ENCODE data around the gene OTOG. TPM values are rescaled to one million over a fixed set of nuclear protein-coding genes. Genes with fewer than 3 reads are reported as not detected.
"Not testable (repeated sequence)": the region's sequence is repeated elsewhere in the genome, so short reads cannot be mapped to it uniquely, and the experiment has no call there.

OTOG gene
- total and polyA plus RNA-seq, 2 donors (not counting 3 experiments of a cell fraction or from before 2014, with no cell fraction given): not detected

DNA sequence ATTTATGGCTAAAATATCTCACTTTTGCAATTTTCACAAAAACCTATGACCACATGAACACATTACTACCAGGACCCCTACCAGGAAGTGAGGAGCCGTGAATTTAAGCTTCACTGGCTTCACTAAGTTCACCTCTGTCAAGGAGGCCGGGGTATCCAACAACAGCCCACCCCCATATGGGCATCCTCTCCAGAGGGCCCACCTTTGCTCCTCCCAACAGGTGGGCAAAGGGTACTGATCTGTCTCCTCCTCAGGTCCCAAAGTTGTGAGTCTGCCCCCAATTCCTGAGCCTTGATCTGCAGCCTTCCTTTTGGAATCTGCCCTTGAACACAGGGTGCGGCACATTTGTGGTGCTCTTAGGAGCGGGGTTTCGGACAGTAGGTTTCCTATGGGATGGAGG is 66.9 kb downstream of the OTOG start:
- TF ChIP-seq JUN (IDR thresholded peaks at IDR 0.05; ENCODE audit: borderline replicate concordance, insufficient read depth, insufficient read length, low read depth) (no peak), FOS (IDR thresholded peaks at IDR 0.05; ENCODE audit: borderline replicate concordance, insufficient read depth, low read length) (no peak), POLR2AphosphoS5 (IDR thresholded peaks at IDR 0.05; ENCODE audit: insufficient read depth, low read depth, low read length) (no peak), EZH2 (IDR thresholded peaks at IDR 0.05; ENCODE audit: borderline replicate concordance, low read depth, low read length, severe bottlenecking) (no peak), MYC (IDR thresholded peaks at IDR 0.05; ENCODE audit: low read depth, low read length) (no peak)
- TF ChIP-seq, protein P1, sequence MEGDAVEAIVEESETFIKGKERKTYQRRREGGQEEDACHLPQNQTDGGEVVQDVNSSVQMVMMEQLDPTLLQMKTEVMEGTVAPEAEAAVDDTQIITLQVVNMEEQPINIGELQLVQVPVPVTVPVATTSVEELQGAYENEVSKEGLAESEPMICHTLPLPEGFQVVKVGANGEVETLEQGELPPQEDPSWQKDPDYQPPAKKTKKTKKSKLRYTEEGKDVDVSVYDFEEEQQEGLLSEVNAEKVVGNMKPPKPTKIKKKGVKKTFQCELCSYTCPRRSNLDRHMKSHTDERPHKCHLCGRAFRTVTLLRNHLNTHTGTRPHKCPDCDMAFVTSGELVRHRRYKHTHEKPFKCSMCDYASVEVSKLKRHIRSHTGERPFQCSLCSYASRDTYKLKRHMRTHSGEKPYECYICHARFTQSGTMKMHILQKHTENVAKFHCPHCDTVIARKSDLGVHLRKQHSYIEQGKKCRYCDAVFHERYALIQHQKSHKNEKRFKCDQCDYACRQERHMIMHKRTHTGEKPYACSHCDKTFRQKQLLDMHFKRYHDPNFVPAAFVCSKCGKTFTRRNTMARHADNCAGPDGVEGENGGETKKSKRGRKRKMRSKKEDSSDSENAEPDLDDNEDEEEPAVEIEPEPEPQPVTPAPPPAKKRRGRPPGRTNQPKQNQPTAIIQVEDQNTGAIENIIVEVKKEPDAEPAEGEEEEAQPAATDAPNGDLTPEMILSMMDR (IDR thresholded peaks at IDR 0.05; ENCODE audit: extremely low read depth in 1 of 2, insufficient read depth in 1 of 2, low read depth in 1 of 2, low read length in 2 of 2): no peak
- TF ChIP-seq, protein P2, sequence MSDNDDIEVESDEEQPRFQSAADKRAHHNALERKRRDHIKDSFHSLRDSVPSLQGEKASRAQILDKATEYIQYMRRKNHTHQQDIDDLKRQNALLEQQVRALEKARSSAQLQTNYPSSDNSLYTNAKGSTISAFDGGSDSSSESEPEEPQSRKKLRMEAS (IDR thresholded peaks at IDR 0.05; ENCODE audit: insufficient read depth, insufficient read length): no peak
- Histone ChIP-seq H4K20me1 (replicated peaks; ENCODE audit: control insufficient read depth, extremely low read depth, insufficient read depth, low read length) (no peaks in the 10 kb centered on the region), H3K79me2 (ENCODE audit: control insufficient read depth, insufficient read depth, low read length) (no peaks in the 10 kb centered on the region), H3K9ac (replicated peaks; ENCODE audit: extremely low read depth, insufficient read depth, low read length) (no peak overlapping the region), H3K4me2 (ENCODE audit: insufficient read depth, low read length) (no peak overlapping the region), H3K9me1 (replicated peaks; ENCODE audit: control insufficient read depth, extremely low read depth, insufficient read depth, low read length) (no peaks in the 10 kb centered on the region), H3K9me3 (replicated peaks; ENCODE audit: control insufficient read depth, insufficient read depth, low read length) (no peaks in the 10 kb centered on the region), H3K4me3 (replicated peaks in 1 of 3; ENCODE audit: insufficient read depth in 1 of 3, low read depth in 1 of 3, low read length in 3 of 3) (no peak overlapping the region), H3K27ac (ENCODE audit: insufficient read depth, low read depth, low read length) (no peak overlapping the region), H3K27me3 (ENCODE audit: control insufficient read depth in 2 of 2, insufficient read depth in 2 of 2, low read length in 2 of 2) (peaks cover 0 to 5% of the 10 kb centered on the region in 2 experiments), H3K4me1 (ENCODE audit: control insufficient read depth, extremely low read depth, insufficient read depth, low read length) (no peaks in the 10 kb centered on the region), H3K36me3 (ENCODE audit: control insufficient read depth in 2 of 2, extremely low read depth in 1 of 2, insufficient read depth in 2 of 2, low read length in 2 of 2) (no peaks in the 10 kb centered on the region), H2AFZ (ENCODE audit: low read depth, low read length) (no peak overlapping the region)
- no TSS peak for BruUV-seq (replicated peaks)
- no peak for FAIRE-seq
- POLR2A ChIA-PET: no interaction called here
- CTCF ChIA-PET: no interaction called here
- dilution Hi-C loops (cut with MboI; ENCODE audit: extremely low pct_ligation_motif_present, low sequenced_read_pairs): no loop called here
- intact Hi-C loops (cut with micrococcal nuclease): no loop called here
- DNase-seq (ENCODE audit: low read depth, low spot score): no peak

DNA sequence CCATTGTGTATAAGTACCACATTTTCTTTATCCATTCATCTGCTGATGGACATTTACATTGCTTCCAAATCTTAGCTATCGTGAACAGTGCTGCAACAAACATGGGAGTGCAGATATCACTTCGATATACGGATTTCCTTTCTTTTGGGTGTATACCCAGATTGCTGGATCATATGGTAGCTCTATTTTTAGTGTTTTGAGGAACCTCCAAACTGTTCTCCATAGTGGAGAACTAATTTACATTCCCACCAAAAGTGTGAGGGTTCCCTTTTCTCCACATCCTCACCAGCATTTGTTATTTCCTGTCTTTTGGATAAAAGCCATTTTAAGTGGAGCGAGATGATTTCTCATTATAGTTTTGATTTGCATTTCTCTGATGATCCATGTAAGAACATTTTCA is 75.7 kb downstream of the OTOG start:
- H3K9me3 ChIP-seq (replicated peaks; ENCODE audit: control insufficient read depth, insufficient read depth, low read length); dilution Hi-C loops (cut with MboI; ENCODE audit: extremely low pct_ligation_motif_present, low sequenced_read_pairs); H3K27me3 ChIP-seq (ENCODE audit: control insufficient read depth in 2 of 2, insufficient read depth in 2 of 2, low read length in 2 of 2); FAIRE-seq; POLR2A ChIA-PET; H4K20me1 ChIP-seq (replicated peaks; ENCODE audit: control insufficient read depth, extremely low read depth, insufficient read depth, low read length); H3K4me1 ChIP-seq (ENCODE audit: control insufficient read depth, extremely low read depth, insufficient read depth, low read length); CTCF ChIA-PET; DNase-seq (ENCODE audit: low read depth, low spot score); H3K4me3 ChIP-seq (replicated peaks in 1 of 3; ENCODE audit: insufficient read depth in 1 of 3, low read depth in 1 of 3, low read length in 3 of 3); H3K79me2 ChIP-seq (ENCODE audit: control insufficient read depth, insufficient read depth, low read length); BruUV-seq (replicated peaks); H3K9ac ChIP-seq (replicated peaks; ENCODE audit: extremely low read depth, insufficient read depth, low read length); H3K36me3 ChIP-seq (ENCODE audit: control insufficient read depth in 2 of 2, extremely low read depth in 1 of 2, insufficient read depth in 2 of 2, low read length in 2 of 2); H3K27ac ChIP-seq (ENCODE audit: insufficient read depth, low read depth, low read length); H2AFZ ChIP-seq (ENCODE audit: low read depth, low read length); H3K4me2 ChIP-seq (ENCODE audit: insufficient read depth, low read length); H3K9me1 ChIP-seq (replicated peaks; ENCODE audit: control insufficient read depth, extremely low read depth, insufficient read depth, low read length): not testable (repeated sequence)
- intact Hi-C loops (cut with micrococcal nuclease): loop anchor here (10.0 kb wide), 1 partner anchor 1682 kb away; no protein-coding TSS in a partner anchor

Data from endothelial cell of umbilical vein (primary cell).